HG03575 (cell line): ENCODE results near the gene ZNF394.

Experiments used
- ATAC-seq: cut with Tn5 transposase; IDR thresholded peaks from one replicate; pipeline ENCODE4 v1.9.1; 2021; ENCODE audit not compliant: unreplicated experiment, insufficient number of reproducible peaks, low FRiP score; ENCODE audit errors: extremely low read depth

ZNF394 gene

GRCh38 chr7:99457050-99457649, 42.9 kb downstream of the ZNF394 start:
- no peak for ATAC-seq

- ATAC-seq: no peak
Measured at GRCh38 chr7:99456288-99456687, 43.8 kb downstream of the ZNF394 start.

- no peak for ATAC-seq
Measured at GRCh38 chr7:99455874-99456273, 44.2 kb downstream of the ZNF394 start.

GRCh38 chr7:99453105-99453504, 47.0 kb downstream of the ZNF394 start:
- ATAC-seq: no peak

- ATAC-seq: no peak
Measured at GRCh38 chr7:99452541-99452940, 47.5 kb downstream of the ZNF394 start.

- no peak for ATAC-seq
Measured at GRCh38 chr7:99451936-99452335, 48.1 kb downstream of the ZNF394 start.

- no peak for ATAC-seq
Measured at GRCh38 chr7:99449326-99449725, 50.8 kb downstream of the ZNF394 start.

GRCh38 chr7:99448855-99449254, 51.2 kb downstream of the ZNF394 start:
- no peak for ATAC-seq

- no peak for ATAC-seq
Measured at GRCh38 chr7:99447943-99448342, 52.1 kb downstream of the ZNF394 start.

- ATAC-seq: no peak
Measured at GRCh38 chr7:99446096-99446495, 54.0 kb downstream of the ZNF394 start.
